Left renal pelvis (tissue), 4 donors: Measurements from ENCODE around the gene THEMIS2. TPM values are rescaled to one million over a fixed set of nuclear protein-coding genes. Genes with fewer than 3 reads are reported as not detected.
A peak's percentile ranks its signal among the peaks of the same experiment; 100 is the strongest.
"Not testable (repeated sequence)": the region's sequence is repeated elsewhere in the genome, so short reads cannot be mapped to it uniquely, and the experiment has no call there.

ENCODE experiments used
- DNase-seq, 4 donors: peaks; one replicate each; pipeline ENCODE4 v3.0.0-alpha.2; 2013; ENCODE audit warnings: low read depth in 4 of 4, low spot score in 3 of 4
- polyA plus RNA-seq, 4 donors: library from polyadenylated mRNA; unstranded; fragments of 120-200 nt; gene quantifications; one replicate each; pipeline ENCODE4 v1.2.1, GENCODE V29; 2013; ENCODE audit not compliant: insufficient read length in 4 of 4

The THEMIS2 gene
- polyA plus RNA-seq, result 1 to 10 TPM; 3.4 to 4.2 (median 3.5) TPM

GRCh38 chr1:27872059-27872801, at the start of gene THEMIS2:
Gene THEMIS2 (plus strand): TSS chr1:27872544. CDS start chr1:27872572, 28 bp downstream.
- no peak for DNase-seq

GRCh38 chr1:27823784-27824183, 48.6 kb upstream of the THEMIS2 start:
- no peak for DNase-seq

- no peak for DNase-seq
These were observed 47.9 kb upstream of the THEMIS2 start for GRCh38 chr1:27824411-27824810.

GRCh38 chr1:27829339-27829960, 42.9 kb upstream of the THEMIS2 start:
- DNase-seq, result not testable (repeated sequence)

GRCh38 chr1:27830621-27831440, 41.5 kb upstream of the THEMIS2 start, which contains the start of gene PPP1R8:
Gene PPP1R8 (plus strand): TSS chr1:27830782. CDS start chr1:27830836, 54 bp downstream.
- DNase-seq, result peak; percentile 88 to 93 (median 91)

GRCh38 chr1:27831568-27832410, 40.6 kb upstream of the THEMIS2 start:
- DNase-seq, result no peak

- DNase-seq, result no peak
These were observed 39.6 kb upstream of the THEMIS2 start for GRCh38 chr1:27832762-27833161.

- no peak for DNase-seq
These were observed 38.9 kb upstream of the THEMIS2 start for GRCh38 chr1:27833470-27833869.

- DNase-seq, result no peak
These were observed 37.3 kb upstream of the THEMIS2 start for GRCh38 chr1:27835046-27835445.

GRCh38 chr1:27835501-27835900, 36.8 kb upstream of the THEMIS2 start:
- no peak for DNase-seq

- DNase-seq, result no peak
These were observed 22.4 kb upstream of the THEMIS2 start for GRCh38 chr1:27849951-27850350.

GRCh38 chr1:27855085-27855484, 17.3 kb upstream of the THEMIS2 start:
- no peak for DNase-seq

GRCh38 chr1:27856561-27857343, 15.6 kb upstream of the THEMIS2 start:
- no peak for DNase-seq

- DNase-seq, result not testable (repeated sequence)
These were observed 14.8 kb upstream of the THEMIS2 start for GRCh38 chr1:27857552-27857951.

GRCh38 chr1:27858072-27858948, 14.0 kb upstream of the THEMIS2 start:
- DNase-seq, result peak in 3 of 4 donors; percentile 63 to 72 (median 63)

GRCh38 chr1:27858949-27859576, 13.3 kb upstream of the THEMIS2 start:
- DNase-seq, result no peak

GRCh38 chr1:27861436-27861835, 10.9 kb upstream of the THEMIS2 start:
- DNase-seq, result no peak

GRCh38 chr1:27862004-27862403, 10.3 kb upstream of the THEMIS2 start:
- DNase-seq, result no peak
